ES-I3 (cell line): ENCODE data around the gene OR4D2.

Source experiments
- H3K36me3 ChIP-seq: 2 replicates; pipeline ENCODE4 v1.6.1; 2013; ENCODE audit warnings: mild to moderate bottlenecking, low read length, control low read depth, moderate library complexity; ENCODE audit not compliant: insufficient read depth
- H3K4me1 ChIP-seq: 2 replicates; pipeline ENCODE4 v1.6.1; 2013; ENCODE audit warnings: mild to moderate bottlenecking, control low read depth, low read length; ENCODE audit not compliant: insufficient read depth
- H3K9ac ChIP-seq: 2 replicates; pipeline ENCODE4 v1.6.1; 2013; ENCODE audit warnings: low read depth, mild to moderate bottlenecking, low read length, moderate library complexity
- H3K9me3 ChIP-seq: 2 replicates; pipeline ENCODE4 v1.6.1; 2013; ENCODE audit warnings: mild to moderate bottlenecking, low read length, moderate library complexity; ENCODE audit not compliant: control insufficient read depth, insufficient read depth

Gene OR4D2

DNA sequence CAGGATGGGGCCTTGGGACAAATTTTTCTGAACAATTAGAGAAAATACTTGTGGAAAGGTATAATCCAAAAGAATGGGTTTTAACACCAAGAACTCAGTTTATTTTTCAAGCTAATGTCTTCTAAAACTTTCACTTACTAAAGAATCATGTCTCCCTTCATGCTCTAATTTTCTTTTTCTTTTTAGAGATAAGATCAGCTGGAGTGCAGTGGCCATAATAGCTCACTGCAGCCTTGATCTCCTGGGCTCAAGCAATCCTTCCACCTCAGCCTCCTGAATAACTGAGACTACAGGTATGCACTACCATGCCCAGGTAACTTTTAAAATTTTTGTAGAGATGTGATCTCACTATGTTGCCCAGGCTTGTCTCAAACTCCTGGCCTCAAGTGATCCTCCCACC, 13.1 kb upstream of the OR4D2 start:
- H3K36me3 ChIP-seq = no peaks in the 10 kb centered on the region
- H3K9me3 ChIP-seq = no peaks in the 10 kb centered on the region
- no peaks in the 10 kb centered on the region for H3K4me1 ChIP-seq
- no peak overlapping the region for H3K9ac ChIP-seq

- Histone ChIP-seq H3K4me1 (no peaks in the 10 kb centered on the region), H3K36me3 (no peaks in the 10 kb centered on the region), H3K9ac (peak overlapping the region; percentile 57), H3K9me3 (no peaks in the 10 kb centered on the region)
Observed at GRCh38 chr17:58156839-58157803, 9.7 kb upstream of the OR4D2 start.

DNA sequence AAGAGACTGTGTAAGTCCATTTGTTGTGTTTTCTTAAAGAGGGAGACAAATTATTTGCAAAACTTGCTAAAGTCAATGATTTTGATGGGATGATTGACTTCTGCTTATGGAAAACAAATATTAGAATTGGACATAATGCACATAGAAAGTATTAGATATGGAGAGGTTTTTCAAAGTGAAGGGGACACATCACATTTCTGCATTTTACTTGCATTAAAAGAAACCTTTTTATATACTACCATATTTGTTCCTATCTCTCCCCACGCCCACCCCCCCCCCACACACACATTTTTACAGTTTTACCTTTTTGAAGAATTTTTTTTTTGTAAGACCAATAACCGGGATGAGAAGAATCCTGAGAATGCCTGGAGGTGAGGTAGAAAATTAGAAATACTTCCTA, 8.6 kb upstream of the OR4D2 start:
- Histone ChIP-seq H3K9ac (no peak overlapping the region), H3K36me3 (no peaks in the 10 kb centered on the region), H3K9me3 (no peaks in the 10 kb centered on the region), H3K4me1 (no peaks in the 10 kb centered on the region)

DNA sequence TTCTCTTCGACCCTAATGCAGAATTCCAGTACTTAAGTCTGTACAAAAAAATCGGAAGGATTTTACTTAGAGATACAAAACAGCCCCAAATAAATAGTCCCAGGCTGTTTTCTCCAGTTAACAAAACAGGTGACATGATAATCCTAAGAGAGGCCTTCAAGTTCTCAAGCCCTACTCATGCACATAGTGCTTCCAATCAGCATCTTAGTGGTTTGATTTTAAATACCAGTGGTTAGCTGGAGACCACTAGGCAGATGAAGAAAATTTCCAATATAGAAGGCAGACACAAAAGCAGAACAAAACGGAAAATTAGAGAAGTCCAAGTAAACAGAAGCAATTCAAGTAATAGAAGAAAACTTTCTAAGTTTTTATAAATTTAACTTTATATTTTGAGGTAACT, 5.2 kb upstream of the OR4D2 start:
- no peaks in the 10 kb centered on the region for H3K36me3 ChIP-seq
- H3K4me1 ChIP-seq = no peaks in the 10 kb centered on the region
- H3K9ac ChIP-seq = no peak overlapping the region
- no peaks in the 10 kb centered on the region for H3K9me3 ChIP-seq

DNA sequence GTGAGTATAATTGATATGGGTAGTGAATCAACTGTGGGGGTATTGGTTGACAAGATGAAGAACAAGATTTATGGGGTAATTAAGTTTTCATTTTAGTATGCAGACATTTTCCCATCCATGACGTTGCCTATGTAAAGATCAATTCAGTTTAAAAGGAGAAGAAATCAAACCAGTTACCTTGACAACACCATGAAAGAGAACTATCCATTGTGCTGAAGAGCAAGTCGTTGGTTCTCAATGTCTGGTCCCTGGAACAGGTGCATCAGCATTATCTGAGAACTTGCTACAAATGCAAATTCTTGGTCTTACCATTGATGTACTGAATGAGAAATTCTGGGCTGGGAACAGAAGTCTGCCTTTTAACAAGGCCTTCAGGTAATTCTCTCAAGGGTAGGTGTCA, 801 bp upstream of the OR4D2 start:
- Histone ChIP-seq H3K9me3 (no peaks in the 10 kb centered on the region), H3K9ac (no peak overlapping the region), H3K4me1 (no peaks in the 10 kb centered on the region), H3K36me3 (no peaks in the 10 kb centered on the region)

DNA sequence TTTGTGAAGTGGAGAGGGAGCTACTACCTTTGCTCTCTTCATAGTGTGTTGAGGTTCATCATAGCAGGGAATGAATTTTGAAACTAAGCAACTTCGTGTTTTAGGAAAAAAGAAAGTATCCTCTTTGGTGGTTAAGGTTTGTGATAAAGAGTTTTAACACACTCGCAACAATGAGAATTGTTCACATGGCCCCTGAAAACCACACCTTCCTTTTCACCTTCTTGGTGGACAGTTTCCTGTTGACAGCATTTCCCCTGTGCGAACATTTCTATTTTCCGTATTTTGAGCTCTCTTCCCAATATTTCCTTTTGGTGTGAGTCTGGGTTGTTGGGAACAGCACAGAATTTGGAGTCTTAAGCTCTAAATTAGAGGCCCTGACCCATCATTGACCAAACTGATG, 3.8 kb downstream of the OR4D2 start:
- H3K36me3 ChIP-seq = no peaks in the 10 kb centered on the region
- H3K4me1 ChIP-seq = no peaks in the 10 kb centered on the region
- no peaks in the 10 kb centered on the region for H3K9me3 ChIP-seq
- no peak overlapping the region for H3K9ac ChIP-seq

GRCh38 chr17:58172369-58173071, 5.7 kb downstream of the OR4D2 start:
- no peaks in the 10 kb centered on the region for H3K36me3 ChIP-seq
- no peaks in the 10 kb centered on the region for H3K4me1 ChIP-seq
- no peaks in the 10 kb centered on the region for H3K9me3 ChIP-seq
- H3K9ac ChIP-seq = no peak overlapping the region

- no peak overlapping the region for H3K9ac ChIP-seq
- no peaks in the 10 kb centered on the region for H3K9me3 ChIP-seq
- H3K4me1 ChIP-seq = no peaks in the 10 kb centered on the region
- H3K36me3 ChIP-seq = no peaks in the 10 kb centered on the region
Observed at GRCh38 chr17:58174871-58175270, 8.1 kb downstream of the OR4D2 start.

GRCh38 chr17:58176200-58176599, 9.4 kb downstream of the OR4D2 start:
- no peak overlapping the region for H3K9ac ChIP-seq
- no peaks in the 10 kb centered on the region for H3K9me3 ChIP-seq
- no peaks in the 10 kb centered on the region for H3K4me1 ChIP-seq
- H3K36me3 ChIP-seq = no peaks in the 10 kb centered on the region

DNA sequence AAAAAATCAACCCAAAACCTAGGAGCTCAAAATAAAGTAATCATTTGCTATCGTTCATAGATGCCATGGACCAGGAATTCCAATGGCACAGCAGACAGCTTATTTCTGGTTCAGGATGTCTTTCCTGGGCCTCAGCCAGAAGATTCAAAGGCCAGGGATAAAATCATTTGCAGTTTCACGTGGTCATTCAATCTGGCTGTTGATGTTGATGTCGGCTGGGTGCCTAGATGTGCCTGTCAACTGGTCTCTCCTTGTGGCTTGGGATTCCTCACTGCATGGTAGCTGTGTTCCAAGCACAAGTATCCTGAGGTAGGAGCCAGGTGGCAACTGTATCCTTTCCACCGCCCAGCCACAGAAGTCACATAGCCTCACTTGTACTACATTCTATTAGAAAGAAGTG, 15.0 kb downstream of the OR4D2 start:
- no peak overlapping the region for H3K9ac ChIP-seq
- peaks cover 7% of the 10 kb centered on the region; the same call in 1 of the 2 replicates for H3K4me1 ChIP-seq
- H3K36me3 ChIP-seq = no peaks in the 10 kb centered on the region
- no peaks in the 10 kb centered on the region for H3K9me3 ChIP-seq

- Histone ChIP-seq H3K9ac (no peak overlapping the region), H3K36me3 (no peaks in the 10 kb centered on the region), H3K9me3 (no peaks in the 10 kb centered on the region), H3K4me1 (peaks cover 7% of the 10 kb centered on the region; the same call in 1 of the 2 replicates)
Observed at GRCh38 chr17:58183514-58183913, 16.7 kb downstream of the OR4D2 start.

GRCh38 chr17:58184308-58184985, 17.7 kb downstream of the OR4D2 start:
- no peaks in the 10 kb centered on the region for H3K9me3 ChIP-seq

GRCh38 chr17:58184986-58185761, 18.4 kb downstream of the OR4D2 start:
- Histone ChIP-seq H3K4me1 (peaks cover 7% of the 10 kb centered on the region; the same call in 1 of the 2 replicates), H3K9me3 (no peaks in the 10 kb centered on the region), H3K9ac (no peak overlapping the region), H3K36me3 (no peaks in the 10 kb centered on the region)

More at GRCh38 chr17:58184308-58184985, 17.7 kb downstream of the OR4D2 start:
- Histone ChIP-seq H3K4me1 (peaks cover 7% of the 10 kb centered on the region; the same call in 1 of the 2 replicates), H3K36me3 (no peaks in the 10 kb centered on the region), H3K9ac (no peak overlapping the region)

DNA sequence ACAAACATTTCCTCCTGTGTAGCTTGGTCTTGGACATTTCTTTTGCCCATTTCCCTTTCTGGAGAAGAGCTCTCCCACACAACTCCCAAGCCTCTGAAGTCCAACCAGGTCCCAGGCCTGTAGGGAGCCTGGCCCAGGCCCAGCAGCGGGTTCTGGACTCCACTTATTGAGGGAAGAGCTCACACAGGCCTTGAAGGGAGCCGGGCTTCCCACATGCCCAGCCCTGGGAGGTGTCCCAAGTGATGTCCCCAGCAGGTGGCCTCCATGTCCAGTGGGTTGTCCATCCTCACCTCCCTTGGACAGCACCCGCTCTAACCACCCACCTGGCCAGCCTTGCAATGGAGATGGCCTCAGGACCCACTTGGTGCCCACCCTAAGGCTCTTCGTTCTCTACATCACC, 19.8 kb downstream of the OR4D2 start:
- H3K4me1 ChIP-seq = peaks cover 7% of the 10 kb centered on the region; the same call in 1 of the 2 replicates

More for the DNA sequence above, 19.8 kb downstream of the OR4D2 start:
- Histone ChIP-seq H3K9me3 (no peaks in the 10 kb centered on the region), H3K36me3 (no peaks in the 10 kb centered on the region), H3K9ac (no peak overlapping the region)
